ENCODE measurements around the gene POLE.

Gene POLE

DNA sequence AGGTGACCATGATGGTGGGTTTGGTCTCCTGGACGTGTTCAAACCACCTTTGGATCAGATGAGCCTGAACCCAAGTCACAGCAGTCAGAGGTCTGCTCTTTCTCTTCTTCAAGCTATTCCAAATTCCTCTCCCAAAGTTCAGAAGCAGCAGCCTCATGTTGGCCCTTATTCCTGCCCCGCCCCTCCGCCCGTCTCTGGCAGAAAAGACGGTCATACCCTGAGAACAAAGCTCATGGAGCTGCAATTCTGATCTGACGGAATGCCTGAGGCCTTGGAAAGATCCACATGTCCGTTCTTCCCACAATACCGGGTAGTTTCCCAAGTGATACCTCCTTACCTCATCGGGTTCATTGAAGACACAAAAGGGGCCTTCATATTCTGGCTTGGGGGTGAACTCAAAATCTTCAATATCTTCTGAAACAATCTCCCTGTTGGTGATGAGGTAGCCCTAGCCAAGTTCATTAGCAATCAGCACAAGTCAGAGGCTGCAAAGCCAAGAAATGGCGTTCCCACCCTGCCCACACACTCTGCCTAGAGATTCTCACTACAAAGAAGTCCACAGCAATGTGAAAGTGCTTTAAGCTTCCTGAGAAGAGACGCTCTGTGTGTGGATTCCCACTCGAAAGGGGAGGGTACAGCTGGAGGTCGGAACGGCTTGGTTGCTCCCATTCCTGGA is 11.2 kb downstream of the POLE start:
- no peak for DNase-seq

DNA sequence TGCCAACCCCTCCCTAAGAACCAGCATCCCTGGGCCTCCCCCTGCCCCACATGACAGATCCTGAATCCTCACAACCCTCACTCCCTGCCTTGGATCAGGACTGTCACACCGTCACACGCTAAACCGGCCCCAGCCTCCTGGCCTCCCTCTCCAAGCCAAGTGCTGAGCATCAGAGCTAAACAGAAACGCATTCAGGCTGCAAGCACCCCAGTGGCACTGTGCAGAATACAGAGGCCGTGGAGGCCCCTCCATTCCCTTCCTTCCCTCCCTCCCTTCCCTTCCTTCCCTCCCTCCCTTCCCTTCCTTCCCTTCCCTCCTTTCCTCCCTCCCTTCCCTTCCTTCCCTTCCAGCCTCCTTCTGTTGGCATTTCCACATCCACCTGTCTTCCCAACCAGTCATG is 12.6 kb downstream of the POLE start:
- no peak for DNase-seq

DNA sequence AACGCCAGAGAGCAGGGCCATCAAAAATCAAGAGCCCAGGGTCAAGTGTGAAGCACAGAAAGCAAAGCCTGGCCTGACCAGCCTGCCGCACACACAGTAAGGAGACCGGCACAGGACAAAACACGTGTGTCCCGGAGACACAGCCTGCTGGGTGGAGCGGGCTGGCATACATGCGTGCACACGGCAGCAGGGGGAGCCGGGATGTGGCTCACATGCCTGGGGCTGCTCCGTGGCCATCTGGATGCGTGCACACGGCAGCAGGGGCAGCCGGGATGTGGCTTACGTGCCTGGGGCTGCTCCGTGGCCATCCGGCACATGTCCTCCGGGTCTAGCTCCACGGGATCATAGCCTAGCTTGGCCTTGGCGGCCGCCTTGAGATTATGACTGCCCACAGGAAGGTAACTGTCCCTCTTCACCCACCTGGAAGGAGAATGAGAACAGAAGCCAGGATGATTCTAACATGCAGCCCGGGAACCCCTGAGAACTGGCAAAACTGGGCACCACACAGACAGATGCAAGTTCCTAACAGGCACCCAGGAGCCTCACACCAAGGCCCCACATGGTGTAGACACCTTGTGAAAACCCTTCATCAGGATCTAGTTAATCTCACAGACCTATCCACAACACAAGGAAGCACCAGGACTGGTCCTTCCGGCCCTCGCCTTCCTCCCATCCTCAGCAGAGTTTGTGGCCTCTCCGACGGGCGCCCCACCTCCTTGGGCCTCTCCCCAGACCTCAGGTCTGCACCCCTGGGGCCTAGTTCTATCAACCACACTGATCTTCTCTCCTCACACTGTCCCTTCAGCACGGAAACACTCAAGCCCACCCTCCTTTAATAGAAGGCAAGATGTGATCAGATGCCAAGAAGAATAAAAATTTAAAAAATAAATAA is 13.6 kb downstream of the POLE start:
- DNase-seq: no peak

DNA sequence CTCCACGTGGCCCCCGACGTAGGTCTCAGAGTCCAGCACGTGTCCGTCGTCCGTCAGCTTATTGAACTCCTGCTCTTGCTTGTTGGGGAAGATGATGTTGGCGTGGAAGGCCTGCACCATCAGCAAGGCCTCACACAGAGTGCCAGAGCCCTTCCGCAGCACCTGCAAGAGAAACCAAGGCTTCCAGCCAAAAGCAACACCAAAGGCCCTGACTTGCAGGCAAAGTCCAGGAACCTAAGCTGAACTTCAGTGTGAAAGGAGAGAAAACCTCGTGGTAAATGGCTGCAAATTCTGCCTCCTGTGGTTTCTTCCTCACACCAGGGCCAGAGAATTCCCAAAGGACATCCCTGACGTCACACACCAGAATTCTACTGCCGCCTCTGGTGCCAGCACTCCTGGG is 14.5 kb downstream of the POLE start:
- no peak for DNase-seq

DNA sequence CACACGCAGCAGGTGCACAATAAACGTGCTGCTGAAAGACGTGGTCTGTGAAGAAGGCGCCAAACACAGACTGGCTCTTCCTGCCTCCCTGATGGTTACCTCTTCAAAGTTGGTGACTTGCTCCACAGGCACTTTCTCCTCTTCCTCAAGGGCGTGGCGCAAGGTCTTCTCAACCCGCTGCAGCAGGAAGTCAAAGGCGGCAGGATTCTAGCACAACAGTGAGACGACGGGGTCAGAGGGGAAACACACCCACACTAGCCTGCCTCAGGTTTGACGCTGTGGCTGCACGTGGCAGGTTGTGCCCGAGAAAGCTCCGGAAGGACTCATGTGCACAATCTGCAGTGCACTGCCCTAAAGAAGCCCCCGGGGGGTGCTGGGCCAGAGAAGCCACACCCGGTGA is 15.0 kb downstream of the POLE start:
- no peak for DNase-seq

DNA sequence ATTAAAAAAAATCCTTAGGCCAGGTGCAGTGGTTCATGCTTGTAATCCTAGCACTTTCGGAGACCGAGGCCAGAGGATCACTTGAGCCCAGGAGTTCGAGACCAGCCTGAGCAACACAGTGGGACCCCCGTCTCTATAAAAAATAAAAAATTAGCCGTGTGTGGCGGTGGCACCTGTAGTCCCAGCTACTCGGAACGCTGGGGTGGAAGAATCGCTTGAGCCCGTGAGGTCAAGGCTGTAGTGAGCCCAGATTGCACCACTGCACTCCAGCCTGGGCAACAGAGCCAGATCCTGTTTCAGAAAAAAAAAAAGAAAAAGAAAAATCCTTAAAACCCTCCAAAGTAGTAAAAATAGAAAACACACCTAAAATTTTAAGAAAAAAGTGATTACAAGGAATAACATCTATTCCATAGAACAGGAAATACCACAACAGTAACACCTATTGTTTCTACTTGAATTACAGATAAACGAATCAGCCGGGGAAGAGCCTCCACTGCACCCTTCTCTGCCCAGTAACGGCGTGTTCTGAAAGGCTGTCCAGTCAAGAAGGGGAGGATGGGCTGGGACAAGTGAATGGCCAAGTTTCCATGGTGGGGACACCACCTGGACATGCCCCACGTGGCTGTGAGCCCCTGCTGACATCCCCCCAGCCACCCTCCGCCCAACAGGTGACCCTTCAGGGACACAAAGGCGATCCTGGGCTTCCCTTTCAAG is 17.8 kb downstream of the POLE start:
- DNase-seq: no peak

DNA sequence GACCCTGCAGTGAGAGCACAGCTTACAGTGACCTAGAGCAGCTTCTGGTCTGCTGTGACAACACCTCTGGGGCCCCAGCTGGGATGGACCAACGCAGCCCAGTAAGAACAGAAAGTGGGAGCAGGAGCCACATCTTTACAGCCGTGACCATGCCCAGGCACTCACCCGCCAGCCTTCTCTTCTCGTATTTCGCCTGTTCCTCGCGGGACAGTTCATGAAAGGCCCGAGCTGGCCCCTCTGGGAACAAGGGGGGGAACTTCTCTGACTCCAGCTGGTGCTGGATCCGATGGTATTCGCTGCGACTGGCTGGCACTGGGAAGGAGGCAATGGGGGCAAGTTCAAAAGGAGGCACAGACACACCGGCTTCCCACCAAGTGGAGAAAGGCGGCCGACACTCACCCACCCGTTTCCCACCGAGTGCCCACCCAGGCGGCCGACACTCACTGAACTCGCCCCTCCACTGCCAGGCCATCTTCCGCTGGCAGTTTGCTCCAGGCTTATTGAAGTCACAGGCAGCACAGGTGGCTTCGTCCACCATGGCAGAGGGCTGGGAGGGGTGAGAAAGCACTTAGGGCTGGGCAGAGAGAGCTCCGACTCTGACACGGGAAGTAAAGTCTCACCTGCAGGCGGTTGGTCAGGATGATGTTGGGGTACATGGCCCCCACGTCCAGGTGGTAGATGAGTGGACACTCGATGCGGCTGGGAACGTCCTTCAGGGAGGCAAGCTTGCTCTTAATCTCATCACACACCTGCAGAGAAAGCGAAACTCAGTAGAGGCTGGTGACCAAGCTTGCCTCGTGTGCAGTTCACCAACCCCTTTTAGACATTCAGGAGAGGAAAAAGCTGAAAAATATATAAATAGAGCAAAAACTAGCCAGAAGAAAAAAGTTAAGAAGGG is 18.7 kb downstream of the POLE start:
- no peak for DNase-seq

DNA sequence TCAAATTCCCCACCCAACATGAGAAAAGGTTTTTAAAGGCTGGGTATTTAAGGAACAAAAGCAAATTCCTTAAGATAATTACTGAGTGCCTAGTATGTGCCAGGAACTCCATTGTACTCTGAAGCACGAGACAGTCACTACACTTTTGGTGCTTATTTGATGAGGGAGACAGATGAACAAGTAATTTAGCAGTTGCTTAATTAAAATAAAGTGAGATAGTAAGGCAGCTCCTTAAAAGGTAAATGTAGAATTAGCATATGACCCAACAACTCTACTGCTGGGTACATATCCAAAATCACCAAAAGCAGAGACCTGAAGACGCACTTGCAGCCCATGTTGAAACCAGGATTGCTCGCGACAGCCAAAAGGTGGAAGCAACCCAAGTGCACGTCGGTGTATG is 21.3 kb downstream of the POLE start:
- no peak for DNase-seq

DNA sequence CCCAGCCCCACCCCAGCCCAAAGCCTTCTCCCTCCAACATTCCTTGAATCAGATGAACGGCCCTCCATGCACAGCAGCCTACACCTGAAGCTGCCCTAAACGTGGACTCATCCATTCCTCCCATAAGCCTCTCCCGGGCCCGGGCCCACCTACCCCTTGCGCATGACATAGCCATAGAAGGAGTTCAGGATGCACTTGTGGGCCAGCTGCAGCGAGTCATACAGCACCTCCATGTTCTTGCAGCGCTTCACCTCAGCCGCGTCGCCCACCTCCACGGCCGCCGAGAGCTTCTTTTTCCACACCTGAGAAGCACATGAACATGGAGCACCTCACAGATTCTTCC is 22.0 kb downstream of the POLE start:
- DNase-seq: no peak

DNA sequence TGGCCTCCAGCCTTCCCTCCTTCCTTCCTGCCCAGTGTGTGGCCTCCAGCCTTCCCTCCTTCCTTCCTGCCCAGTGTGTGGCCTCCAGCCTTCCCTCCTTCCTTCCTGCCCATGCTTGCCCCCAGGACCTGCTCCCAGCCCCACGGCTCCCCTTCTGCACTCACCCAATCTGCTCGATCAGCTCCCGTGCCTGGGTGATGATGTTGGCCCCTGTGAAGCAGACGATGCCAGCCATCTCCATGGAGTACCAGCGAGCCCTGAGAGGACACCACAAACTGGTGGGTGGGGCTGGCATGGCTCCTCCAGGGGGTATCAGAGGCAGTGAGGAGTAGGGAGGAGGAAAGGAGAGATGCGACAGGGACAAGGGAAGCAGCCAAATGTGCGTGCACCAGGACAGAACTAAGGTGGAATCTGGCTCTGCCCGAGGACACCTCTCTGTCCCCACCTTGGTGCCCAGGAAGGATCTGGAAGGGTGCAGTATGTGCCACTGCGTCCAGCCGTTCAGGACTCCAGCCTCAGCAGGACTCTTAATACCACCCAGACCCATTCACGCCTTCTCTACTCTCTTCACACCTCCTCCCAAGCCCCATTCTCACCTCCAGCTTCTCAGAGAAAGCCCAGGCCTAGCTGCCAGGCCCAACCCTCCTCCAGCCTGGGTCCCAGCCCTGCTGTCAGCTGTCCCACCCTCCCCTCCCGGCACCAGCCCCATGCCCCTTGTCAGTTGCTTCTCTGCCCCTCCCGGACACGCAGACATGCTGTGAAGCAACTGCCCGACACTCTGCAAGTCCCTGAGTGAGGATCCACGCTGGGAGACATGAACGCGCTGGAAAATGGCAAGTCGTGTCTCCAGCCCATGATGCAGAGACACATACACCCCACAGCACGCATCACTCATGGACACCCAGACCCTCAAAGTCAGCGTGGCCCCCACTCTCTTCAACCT is 22.7 kb downstream of the POLE start:
- DNase-seq: no peak

DNA sequence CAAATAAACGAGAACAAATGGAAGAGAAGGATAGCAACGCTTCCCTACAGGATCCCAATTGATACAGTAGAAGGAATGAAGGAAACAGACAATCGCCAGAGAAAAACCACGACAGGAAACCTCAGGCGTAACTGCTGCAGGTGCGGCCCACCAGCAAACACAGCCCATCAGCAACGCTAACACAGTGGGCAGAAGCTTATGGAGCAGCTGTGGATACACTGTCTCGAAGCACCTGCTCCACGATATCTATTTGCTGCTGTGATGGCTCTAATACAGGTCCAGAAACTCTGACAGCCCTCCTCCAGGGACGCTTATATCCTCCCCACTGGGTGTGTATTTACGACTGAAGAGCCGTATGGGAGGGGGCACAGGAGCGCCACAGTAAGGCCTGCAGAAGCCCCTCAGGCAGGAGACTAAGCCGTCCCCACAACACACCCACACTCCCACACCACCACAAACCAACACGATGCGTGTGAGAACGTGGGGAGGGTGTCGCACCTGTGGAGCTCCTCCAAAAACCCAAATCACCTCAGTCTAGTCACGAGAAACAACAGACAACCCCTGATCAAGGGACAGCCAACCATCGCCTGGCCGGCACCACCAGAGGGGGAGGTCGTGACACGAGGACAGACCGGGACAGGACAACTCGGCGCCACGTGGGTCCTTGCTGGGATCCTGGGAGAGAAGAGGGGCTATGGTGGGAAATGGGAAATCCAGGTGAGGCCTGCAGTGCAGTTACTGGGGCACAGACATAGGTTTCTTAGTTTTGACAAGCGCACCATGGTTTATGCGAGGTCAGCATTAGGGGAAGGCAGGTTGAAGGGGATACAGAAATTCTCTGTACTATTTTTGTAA is 24.0 kb downstream of the POLE start:
- no peak for DNase-seq

DNA sequence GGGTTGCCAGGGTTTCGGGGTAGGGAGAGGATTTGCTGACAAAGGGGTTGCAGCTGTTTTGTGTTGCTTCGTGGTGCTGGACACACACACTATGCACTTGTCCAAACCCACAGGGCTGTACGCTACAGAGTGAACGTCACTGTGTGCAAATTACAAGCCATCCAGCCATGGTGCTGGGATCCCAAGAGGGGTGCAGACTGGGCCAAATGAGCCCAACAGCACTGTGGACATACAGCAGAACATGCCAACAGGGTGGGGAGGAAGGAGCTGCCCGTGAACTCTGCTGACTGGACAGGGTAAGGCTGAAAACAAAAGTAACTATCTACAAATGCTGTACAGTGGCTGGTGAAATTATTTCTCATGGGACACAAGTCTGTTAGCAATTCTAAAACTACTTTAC is 25.2 kb downstream of the POLE start:
- no peak for DNase-seq

DNA sequence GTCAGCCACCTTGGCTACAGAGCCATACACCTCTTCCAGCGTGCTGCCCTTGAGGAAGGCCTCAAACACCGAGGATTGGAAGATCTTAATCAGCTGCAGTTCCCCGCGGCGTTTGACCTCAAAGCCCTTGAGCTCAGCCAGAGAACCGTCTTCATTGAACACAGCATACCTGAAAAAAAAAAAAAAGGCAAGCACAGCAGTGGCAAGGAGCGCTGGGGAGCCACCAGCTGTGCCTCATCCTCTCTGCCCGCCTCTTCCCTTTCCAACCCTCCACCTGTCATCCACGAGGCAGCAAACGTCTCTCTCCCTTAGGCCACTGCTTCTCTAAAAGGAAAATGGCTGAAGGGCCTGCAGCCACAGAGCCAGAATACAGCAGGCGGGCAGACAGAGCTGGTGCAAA is 26.1 kb downstream of the POLE start:
- no peak for DNase-seq

DNA sequence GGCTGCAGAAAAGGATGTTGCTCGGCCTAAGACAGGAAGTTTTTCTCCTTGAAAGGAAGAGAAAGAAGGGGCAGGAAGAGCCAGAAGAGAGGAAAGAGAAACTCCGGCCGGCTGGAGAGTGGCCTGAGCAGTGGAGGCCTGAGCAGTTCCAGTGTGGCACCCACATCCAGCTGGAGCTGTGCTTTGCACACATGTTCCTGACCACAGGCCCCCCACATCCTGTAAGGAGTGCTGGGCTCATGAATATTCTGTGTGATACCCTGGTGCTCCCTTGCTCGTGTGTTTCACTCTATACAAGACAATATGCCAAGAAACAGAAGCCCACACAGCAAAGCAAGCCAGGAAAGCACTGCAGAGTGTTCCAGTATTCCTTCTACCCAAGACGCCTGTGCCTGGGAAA is 27.1 kb downstream of the POLE start:
- DNase-seq: no peak

DNA sequence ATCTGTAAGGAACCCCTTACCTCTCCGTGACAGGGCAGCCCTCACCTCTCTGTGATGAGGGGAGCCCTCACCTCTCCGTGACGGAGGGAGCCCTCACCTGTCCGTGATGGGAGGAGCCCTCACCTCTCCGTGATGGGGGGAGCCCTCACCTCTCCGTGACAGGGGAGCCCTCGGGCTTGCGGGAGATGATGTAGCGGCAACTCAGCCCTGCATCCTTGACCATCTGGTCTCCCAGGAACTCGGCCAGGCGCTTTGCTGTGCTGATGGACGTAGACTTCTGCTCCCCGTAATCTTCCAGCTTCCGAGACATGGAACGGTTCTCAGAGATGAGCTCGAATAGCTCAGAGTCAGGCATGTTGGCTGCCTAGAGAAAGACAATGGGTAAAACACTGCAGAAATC is 28.0 kb downstream of the POLE start:
- DNase-seq: no peak

DNA sequence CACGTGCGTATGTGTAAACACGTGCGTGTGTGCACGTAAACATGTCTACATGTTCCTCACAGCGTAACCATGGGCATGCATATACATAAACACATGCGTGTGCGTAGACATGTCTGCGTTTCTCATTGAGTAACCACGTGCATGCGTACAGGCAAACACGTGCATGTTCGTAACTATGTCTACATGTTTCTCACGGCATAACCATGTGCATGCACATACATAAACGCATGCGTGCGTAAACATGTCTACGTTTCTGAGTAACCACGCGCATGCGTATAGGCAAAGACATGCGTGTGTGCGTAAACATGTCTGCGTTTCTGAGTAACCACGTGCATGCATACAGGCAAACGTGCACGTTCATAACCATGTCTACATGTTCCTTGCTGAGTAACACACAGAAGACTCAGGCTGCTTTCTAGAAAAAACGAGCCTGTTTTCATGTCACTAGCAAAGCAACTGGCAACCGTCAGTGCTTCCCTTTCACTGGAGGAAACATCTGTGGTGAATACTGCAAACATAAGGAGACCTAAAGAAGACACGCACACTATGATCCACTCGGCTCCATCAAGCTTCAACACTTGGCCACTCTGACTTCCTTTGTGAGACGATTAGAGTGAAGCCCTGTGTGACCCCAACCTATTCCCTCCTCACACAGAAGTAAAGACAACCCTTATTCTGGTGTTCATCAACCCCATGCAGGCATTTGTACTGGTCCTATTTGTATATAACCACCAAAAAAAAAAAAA is 28.8 kb downstream of the POLE start:
- DNase-seq: no peak

DNA sequence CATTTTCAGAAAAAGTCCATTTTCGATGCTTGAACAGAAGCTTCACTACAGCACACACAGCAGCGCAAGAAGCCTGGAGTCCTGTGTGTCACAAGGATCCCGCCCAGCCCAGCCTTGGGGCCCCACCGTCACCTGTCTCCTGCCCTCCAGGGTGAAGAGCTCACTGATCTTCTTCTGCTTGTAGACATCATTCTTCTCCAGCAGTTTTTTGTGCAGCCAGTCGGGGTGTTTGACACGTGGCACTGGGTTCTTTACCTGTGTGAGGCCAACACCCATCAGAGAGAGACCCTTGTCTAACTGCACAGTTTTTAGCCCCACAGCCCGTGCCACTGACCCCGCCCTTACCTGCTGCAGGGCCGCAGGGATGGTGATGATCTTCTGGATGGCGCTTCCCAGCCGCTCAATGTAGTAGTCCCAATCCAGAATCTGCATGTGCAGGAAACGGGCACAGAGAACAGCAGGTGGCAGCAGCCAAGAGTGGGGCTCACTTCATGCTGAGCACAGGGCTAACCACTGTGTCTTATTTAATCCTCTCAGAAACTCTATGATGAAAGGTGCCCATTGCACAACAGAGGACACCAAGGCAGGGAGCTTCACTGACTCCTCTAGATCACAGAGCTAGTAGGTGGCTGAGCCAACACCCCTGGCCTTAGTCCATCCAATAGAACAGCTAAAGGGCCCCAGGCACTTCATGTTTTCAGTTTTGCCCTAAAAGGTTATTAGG is 30.0 kb downstream of the POLE start:
- DNase-seq: no peak

DNA sequence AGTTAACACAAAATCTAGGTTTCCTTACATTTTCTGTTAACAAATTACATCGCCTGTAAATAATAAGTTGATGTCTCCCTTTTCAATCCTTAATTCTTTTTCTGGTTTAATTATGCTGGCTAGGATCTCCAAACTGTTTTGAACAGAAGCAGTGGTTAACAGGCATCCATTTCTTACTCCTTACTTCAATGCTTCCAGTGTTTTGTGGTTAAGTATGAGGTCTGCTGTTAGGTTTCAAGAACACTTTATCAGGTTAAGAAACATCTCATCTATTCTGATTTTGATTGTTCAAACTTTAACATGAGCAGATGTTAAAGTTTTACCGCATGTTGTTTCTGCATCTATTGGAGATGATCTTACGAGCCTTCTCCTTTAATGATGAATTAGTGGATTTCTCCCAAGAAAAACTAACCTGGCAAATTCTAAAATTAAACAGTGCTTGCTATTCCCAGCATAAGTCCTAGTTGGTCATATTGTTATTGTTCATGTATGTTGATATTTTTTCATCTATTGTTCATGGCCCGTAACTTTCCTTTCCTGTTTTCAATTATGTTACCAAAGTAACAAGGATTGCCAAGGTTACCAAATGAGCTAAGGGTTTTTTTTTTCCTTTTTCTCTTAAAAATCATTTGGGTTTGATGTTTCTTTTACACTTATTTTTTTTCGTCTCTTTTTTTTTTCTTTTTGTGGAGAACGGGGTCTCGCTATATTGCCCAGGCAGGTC is 33.4 kb downstream of the POLE start:
- DNase-seq: no peak

Measured in activated CD8-positive, alpha-beta memory T cell treated with anti-CD3 and anti-CD28 coated beads for 24 hours (primary cell).